HG02970 (cell line): ENCODE data around the gene DDX47.
"Not testable (repeated sequence)": the region's sequence is repeated elsewhere in the genome, so short reads cannot be mapped to it uniquely, and the experiment has no call there.

ENCODE experiments used
- ATAC-seq: cut with Tn5 transposase; IDR thresholded peaks from one replicate; pipeline ENCODE4 v1.9.1; 2021; ENCODE audit warnings: mild to moderate bottlenecking, moderate library complexity, moderate number of reproducible peaks; ENCODE audit not compliant: unreplicated experiment, low FRiP score

Gene DDX47

DNA sequence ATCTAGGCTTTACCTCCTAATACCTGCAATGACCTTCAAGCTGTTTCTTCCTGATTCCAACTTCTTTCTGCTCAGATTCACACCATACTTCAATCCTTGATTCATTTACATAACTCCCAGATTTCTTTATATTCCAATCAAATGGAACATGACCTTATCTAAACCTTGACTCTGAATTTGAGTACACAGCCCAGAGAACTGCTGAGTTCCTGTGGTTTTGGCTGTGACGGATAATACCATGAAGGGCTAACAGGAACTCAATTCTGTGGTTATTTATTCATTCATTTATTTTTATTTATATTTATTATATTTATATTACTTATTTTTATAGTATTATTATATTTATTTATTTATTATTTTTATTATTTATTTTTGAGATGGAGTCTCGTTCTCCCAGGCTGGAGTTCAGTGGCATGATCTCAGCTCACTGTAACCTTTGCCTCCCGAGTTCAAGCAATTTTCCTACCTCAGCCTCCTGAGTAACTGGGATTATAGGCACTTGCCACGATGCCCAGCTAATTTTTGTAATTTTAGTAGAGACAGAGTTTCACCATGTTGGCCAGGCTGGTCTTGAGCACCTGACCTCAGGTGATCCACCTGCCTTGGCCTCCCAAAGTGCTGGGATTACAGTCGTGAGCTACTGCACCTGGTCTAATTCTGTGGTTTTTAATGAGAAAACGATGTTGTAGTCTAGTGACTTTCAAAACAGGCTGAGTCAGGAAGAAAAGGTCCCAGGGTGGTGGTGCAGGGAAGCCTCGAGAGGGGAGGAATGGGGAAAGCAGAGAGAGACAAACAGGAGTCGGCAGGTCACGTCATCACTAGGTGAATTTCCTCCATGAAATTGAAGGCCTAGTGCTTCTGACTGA lies 16.0 kb upstream of the DDX47 start:
- ATAC-seq: no peak

DNA sequence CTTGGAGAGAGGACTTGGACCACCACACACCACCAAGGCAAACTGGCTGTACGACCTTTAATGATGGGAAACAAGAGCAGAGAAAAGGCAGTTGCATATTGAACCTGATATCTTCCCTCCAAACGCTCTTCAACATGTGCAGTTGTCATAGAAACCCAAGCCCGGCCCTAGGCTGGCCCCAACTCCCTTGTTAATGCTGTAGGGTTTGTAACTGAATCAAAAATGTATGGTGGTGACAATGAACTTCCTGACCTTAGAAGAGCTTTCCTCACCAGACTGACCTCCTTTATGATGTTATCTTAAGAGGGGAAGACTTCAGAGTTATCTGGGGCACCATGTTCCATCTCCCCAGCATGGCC lies 15.4 kb upstream of the DDX47 start:
- no peak for ATAC-seq

DNA sequence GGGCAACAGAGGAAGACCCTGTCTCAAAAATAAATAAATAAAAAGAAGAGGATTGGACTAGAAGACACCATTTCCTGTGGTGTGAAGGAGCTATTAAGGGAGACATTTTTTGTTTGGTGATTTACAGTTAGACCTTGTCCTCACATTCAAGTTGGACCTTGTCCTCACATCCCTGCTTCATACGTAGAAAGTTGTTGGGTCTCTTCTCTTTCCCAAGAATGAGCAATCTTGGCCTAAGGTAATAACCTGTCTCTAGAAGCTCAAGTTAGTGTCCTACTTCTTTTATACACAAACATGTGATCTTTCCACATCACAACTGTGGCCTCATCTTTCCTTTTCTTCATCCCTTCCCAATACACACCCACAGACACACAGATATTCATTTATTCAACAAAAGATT lies 14.7 kb upstream of the DDX47 start:
- ATAC-seq: no peak

DNA sequence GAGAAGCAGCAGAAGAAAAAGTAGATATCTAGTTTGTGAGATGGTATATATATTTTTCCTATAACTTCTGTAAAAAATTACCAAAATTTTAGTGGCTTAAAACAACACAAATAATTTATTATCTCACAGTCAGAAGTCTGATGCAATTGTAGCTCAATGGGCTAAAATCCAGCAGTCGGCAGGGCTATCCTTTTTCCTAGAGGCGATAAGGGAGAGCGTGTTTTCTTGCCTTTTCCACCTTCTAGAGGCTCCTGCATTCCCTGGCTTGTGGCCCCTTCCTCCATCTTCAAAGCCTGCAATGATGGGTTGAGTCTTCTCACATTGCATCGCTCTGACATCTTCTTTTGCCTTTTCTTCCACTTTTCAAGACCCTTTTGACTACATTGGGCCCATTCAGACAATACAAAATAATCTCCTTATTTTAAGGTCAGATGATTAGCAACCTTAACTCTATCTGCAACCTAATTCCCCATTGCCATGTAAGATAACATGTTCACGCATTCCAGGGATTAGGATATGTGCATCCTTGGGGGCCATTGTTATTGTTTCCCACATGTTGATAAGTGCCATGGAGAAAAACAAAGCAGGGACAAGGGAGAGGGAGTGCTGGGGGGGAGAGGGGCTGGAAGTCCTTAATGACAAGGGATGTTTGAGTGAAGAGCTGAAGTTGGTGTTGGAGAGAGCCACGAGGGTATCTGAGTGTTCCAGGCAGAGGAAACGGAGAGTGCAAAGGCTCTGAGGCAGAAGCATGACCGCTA lies 13.8 kb upstream of the DDX47 start:
- ATAC-seq: no peak

DNA sequence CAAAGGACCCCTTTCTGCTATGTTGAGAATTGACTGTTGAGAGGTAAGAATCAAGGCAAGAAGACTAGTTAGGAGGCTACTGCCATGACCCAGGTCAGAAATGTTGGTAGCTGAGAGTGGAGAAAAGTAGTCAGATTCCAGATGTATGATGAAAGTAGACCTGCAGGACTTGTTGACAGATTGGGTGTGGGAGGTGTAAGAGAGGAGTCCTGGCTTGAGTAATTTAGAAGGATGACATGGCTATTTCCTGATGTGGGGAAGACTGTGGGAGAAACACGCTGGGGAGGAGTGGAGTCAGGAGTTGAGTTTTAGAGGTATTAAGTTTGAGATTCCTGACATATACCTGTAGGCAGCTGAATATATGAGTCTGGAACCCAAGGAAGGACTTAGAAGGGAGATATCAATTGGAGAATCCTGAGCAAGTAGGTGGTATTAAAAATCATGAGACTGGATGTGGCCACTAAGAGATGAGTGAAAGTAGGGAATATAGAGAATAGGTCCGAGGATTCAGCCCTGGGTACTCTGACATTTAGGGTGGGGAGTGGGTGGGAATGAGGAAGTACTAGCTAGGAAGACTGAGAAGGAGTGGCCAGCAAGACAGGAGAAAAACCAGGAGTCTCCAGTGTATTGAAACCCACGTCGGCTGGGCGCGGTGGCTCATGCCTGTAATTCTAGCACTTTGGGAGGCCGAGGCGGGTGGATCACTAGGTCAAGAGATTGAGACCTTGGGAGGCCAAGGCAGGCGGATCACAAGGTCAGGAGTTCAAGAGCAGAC lies 12.6 kb upstream of the DDX47 start:
- no peak for ATAC-seq

DNA sequence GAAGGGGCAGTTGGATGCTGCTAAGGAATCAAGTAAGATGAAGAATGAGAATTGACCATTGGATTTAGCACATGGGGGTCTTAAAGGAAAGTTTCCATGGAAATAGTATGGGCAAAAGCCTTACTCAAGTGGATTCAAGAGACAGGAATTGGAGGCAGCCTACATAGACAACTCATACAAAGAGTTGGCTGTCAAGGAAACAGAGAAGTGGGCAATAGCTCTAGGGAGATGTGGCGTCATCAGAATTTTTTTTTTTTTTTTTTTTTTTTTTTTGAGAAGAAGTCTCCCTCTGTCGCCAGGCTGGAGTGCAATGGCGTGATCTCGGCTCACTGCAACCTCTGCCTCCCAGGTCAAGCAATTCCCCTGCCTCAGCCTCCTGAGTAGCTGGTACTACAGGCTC lies 11.5 kb upstream of the DDX47 start:
- not testable (repeated sequence) for ATAC-seq

DNA sequence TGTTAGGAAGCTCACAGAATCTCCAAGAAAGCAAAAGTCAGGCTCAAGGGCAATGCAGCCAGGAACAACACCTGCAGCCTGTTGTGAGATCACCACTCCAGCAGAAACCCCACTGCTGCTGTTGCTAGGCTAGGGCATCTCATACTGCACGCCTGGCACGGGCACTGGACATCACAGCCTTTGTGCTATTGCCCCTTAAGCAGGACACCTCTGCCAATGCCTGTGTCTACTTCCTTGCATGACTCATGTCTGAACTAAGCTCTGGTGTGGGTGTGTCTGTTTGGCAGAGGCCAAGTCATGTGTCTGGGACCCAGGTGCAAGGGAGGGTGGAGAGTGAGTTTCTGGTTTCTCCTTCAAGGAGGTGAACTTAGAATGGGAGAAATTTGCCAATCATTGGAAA lies 10.0 kb upstream of the DDX47 start:
- ATAC-seq: peak; percentile 72

DNA sequence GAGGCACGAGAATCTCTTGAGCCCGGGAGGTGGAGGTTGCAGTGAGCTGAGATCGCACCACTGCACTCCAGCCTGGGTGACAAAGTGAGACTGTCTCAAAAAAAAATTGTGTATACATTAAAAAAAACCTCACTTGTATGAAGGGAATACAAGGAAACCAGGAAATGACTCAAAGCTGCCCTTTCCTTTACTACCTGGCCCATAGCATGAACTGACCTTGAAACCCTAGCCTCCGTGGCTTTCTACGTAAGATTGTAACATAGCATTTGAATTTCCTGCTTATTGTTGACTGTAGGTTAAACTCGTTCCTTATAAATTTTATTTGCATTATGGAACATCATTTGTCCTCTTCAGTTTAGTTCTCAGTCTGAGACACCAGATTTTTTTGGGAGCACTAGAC lies 9.1 kb upstream of the DDX47 start:
- ATAC-seq: no peak

DNA sequence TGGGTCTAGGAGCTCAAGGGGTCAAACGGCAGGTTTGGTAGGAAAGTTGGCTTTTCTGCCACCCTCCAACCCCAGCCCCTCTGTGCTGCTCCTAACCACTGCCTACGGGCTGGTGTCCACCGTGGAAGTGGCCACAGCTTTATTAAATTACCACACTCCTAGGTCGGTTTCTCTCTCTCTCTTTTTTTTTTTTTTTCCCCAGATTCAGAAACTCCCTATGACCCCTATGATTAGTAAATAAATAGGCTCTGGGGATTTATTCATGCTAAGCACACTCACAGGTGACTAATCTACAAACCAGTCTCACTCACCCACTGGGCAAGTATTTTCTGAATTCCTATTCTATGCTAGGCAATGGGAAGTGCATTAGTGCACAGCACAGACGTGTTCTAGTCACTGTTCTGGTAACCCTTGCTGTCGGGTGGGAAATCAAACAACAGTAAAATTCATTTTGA lies 8.7 kb upstream of the DDX47 start:
- no peak for ATAC-seq

DNA sequence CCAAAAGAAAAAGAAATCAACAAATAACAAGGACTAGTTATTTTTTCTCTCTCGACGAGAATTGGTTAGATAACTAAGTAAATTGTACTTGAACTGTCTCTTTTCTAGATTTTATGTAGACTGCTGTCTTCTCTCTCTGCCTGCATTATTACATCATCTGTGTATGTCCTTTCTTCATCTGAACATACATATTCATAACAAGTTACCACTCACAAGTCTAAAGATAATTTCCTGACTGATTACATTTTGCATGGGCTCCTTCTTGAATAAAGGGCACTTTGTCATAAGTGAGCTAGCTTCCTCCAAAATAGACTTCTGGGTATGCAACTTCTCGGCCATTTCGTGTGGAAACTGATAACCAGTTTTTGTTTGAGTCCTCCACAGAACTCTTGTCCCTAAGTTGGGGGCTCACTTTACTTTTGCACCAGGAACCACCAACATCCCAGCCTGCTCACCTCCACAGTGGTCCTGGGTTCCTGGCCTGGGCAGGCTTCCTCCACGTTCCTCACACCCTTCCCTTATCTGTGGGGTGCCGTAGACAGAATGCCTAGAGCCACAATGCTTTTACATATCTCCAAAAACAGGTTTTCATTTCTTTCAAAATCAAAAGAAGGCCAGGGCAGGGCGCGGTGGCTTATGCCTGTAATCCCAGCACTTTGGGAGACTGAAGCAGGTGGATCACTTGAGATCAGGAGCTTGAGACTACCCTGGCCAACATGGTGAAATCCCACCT lies 6.2 kb upstream of the DDX47 start:
- no peak for ATAC-seq

DNA sequence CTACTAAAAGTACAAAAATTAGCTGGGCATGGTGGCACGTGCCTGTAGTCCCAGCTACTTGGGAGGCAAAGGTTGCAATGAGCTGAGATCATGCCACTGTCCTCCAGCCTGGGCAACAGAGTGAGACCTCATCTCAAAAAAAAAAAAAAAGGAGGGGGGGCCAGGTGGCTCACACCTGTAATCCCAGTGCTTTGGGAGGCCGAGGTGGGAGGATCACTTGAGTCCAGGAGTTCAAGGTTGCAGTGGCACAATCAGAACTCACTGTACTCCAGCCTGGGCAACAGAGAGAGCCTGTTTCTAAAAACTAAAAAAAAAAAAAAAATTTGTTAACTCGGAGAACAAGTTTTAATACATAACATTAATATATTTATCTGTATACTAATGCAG lies 5.6 kb upstream of the DDX47 start:
- ATAC-seq: not testable (repeated sequence)

DNA sequence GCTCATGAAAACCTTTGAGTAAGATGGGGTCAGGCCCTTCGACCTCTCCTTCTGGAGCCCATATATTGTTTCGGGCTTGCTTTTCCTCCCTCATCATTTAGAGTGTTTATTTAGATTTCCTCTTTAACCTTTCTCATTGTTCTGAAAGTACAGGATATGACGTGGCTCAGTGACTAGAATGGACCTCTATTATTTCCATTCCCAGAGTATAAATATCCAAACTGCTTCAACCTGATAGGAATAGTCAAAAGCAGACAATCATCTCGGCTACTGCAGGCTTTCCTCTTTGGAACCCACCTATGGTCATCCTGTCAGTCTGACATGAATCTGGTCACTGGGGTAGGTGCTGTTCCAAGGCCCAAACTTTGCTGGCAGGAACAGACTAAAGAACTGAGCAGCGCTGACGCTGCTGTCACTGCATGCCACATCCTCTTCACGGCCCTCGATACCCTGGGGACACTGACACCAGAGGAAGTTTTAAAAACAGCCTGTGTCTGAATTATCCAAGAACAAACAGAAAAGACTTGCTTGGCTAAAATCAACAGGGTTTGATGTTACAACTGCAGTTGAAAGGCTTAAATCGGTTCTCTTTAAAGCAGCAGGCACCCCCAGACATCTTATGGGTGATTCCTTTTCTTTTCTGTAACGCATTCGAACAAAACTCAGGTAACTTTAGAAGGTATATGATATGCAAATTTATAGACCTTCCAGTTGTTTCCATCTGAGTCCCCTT lies 5.0 kb upstream of the DDX47 start:
- ATAC-seq: peak; percentile 59

DNA sequence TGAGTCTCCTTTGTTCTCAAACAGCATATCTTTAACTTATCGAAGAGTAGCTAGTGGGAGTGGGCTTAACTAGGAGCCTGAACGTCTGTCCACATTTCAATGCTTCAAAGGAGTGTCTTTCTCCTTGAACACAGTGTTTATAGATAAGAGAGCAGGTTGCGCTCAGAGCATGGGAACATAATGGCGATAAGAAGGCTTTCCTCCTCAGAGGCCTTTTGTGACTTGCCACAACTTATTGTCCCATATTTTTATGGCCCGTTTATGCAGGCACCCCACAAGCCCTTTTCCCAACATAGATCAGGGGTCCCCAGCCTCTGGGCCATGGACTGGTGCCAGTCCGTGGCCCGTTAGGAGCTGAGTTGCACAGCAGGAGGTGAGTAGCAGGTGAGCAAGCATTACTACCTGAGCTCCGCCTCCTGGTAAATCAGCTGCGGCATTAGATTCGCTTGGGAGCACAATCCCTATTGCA lies 2.6 kb upstream of the DDX47 start:
- ATAC-seq: no peak

DNA sequence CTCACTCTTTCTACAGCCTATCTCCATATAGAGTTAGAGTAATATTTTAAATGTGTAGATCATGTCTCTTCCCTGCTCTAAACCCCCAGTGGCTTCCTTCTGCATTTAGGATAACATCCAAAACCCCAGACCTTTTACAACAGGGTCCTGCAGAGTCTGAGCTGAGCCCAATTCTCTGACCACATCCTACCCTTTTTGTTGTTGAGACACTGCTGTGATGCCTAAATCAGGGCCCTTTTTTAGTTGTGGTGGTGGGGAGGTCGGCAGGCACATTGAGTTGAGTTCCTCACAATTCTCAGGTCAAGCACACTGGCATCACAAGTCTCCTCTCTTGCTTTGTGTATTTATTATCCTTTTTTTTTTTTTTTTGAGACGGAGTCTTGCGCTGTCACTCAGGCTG lies 1.8 kb upstream of the DDX47 start:
- no peak for ATAC-seq

DNA sequence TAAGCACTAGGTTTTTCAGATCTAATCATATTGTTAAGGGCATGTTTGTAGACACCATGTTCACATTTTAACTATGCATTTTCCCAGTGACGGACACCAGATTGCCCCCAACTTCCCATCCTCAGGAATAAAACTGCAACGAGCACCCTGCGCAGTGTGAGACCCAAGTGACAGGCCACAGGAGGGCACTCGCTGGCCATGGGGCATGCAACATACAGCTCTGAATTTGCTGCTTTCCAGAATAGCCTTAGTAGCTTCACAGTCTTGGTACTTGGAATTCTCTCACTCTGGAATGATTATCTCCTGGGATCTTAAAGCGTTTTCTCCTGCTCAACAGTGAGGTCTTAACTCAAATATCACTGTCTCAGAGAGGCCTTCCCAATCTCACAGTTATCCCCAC lies 972 bp upstream of the DDX47 start:
- ATAC-seq: no peak

DNA sequence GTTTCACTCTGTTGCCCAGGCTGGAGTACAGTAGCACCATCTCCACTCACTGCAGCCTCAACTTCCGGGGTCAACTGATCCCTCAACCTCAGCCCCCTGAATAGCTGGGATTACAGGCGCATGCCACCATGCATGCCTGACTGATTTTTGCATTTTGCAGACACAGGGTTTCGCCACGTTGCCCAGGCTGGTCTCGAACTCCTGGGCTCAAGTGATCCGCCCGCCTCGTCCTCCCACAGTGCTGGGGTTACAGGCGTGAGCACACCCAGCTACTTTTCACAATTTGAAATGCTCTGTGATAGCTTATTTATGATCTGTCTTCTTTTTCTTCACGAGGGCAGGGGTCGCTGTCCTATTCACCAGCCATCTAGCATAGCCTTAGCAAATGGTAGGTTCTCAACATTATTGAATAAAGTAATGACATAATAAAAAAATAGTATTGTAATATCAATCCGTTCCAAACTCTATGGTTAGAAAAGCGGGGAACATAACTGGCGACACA lies 477 bp upstream of the DDX47 start:
- no peak for ATAC-seq

DNA sequence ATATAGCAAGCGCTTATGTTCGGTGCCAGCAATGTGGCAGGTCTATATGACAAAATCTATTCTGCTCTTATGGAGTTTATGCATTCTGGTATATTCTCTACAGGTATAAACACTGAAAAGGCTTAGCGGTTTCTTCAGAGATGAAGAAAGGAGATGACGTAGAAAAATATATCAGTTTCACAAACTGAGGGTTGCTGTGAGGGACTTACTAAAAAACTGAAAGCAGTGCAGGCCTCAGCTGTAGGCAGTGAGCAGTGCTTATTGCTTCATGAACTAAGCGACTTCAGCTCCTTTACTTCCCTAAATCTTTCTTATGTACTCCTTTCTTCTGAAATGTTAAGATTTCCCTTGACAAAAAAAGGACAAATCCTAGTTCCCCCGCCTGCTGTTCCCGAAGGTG lies 4.5 kb downstream of the DDX47 start:
- ATAC-seq: no peak

DNA sequence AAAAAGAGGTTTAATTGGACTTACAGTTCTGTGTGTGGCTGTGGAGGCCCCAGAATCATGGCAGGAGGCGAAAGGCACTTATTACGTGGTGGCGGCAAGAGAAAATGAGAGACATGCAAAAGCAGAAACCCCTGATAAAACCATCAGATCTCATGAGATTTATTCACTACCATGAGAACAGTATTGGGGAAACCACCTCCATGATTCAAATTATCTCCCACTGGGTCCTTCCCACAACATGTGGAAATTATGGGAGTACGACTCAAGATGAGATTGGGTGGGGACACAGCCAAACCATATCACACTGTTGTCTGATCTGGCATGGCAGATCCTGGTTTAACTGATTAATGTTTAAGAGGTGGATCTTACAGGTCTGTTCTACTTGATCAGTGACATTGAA lies 5.6 kb downstream of the DDX47 start:
- ATAC-seq: no peak

DNA sequence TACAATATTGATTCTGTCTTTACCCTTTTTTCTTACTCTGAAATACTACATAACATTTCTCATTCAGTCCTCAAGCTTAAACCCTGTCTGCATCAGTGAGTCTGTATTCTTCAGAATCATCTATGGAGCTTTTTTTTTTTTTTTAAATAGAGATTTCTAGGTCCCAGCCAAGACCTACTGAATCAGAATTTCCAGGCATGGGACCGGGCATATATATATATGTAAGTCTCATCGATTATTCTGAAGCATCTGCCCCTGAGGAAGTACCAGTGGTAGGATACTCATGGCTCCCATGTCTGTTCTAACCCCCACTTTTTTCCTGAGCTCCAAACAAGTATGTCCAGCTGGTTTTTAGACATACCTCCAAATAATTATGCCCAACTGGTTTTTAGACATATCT lies 6.1 kb downstream of the DDX47 start:
- ATAC-seq: no peak
